HL-60/S4 treated with phorbol 12-myristate 13-acetate at 8.2 ng/mL for 4 days and 3 days (cell line): Measurements from ENCODE around the gene EEPD1.

ENCODE experiments used
- in situ Hi-C: fragments of 300-500 bp; cut with MboI; formaldehyde crosslinking; loops from 2 replicates; pipeline ENCODE4 v1.15.0; 2022; ENCODE audit warnings: low sequenced_read_pairs

The EEPD1 gene

GRCh38 chr7:36154255-36155212 lies 1.5 kb downstream of the EEPD1 start:
- in situ Hi-C loops, result no loop called here

GRCh38 chr7:36155811-36156361 lies 2.8 kb downstream of the EEPD1 start:
- in situ Hi-C loops, result no loop called here

- in situ Hi-C loops, result no loop called here
Observed at GRCh38 chr7:36157527-36158320, 4.7 kb downstream of the EEPD1 start.

GRCh38 chr7:36158321-36158605 lies 5.2 kb downstream of the EEPD1 start:
- in situ Hi-C loops, result no loop called here

GRCh38 chr7:36159618-36160017 lies 6.6 kb downstream of the EEPD1 start:
- in situ Hi-C loops, result no loop called here

- in situ Hi-C loops, result no loop called here
Observed at GRCh38 chr7:36160313-36160712, 7.3 kb downstream of the EEPD1 start.

- in situ Hi-C loops, result no loop called here
Observed at GRCh38 chr7:36161996-36162395, 8.9 kb downstream of the EEPD1 start.

- in situ Hi-C loops, result no loop called here
Observed at GRCh38 chr7:36165059-36165458, 12.0 kb downstream of the EEPD1 start.

GRCh38 chr7:36165802-36166201 lies 12.7 kb downstream of the EEPD1 start:
- in situ Hi-C loops, result no loop called here

GRCh38 chr7:36167403-36168050 lies 14.5 kb downstream of the EEPD1 start:
- in situ Hi-C loops, result no loop called here

- in situ Hi-C loops, result no loop called here
Observed at GRCh38 chr7:36171503-36171902, 18.4 kb downstream of the EEPD1 start.

- in situ Hi-C loops, result no loop called here
Observed at GRCh38 chr7:36175886-36176285, 22.8 kb downstream of the EEPD1 start.

- in situ Hi-C loops, result no loop called here
Observed at GRCh38 chr7:36176697-36177096, 23.6 kb downstream of the EEPD1 start.

GRCh38 chr7:36180121-36180520 lies 27.1 kb downstream of the EEPD1 start:
- in situ Hi-C loops, result no loop called here

- in situ Hi-C loops, result no loop called here
Observed at GRCh38 chr7:36181668-36182067, 28.6 kb downstream of the EEPD1 start.

- in situ Hi-C loops, result no loop called here
Observed at GRCh38 chr7:36182854-36183604, 30.0 kb downstream of the EEPD1 start.

- in situ Hi-C loops, result no loop called here
Observed at GRCh38 chr7:36185092-36185491, 32.0 kb downstream of the EEPD1 start.

- in situ Hi-C loops, result no loop called here
Observed at GRCh38 chr7:36185756-36186155, 32.7 kb downstream of the EEPD1 start.

GRCh38 chr7:36186359-36187121 lies 33.5 kb downstream of the EEPD1 start:
- in situ Hi-C loops, result no loop called here

GRCh38 chr7:36188266-36188665 lies 35.2 kb downstream of the EEPD1 start:
- in situ Hi-C loops, result no loop called here
